HEK293T (cell line): ENCODE measurements around the gene OIP5.
"Not testable (repeated sequence)": the region's sequence is repeated elsewhere in the genome, so short reads cannot be mapped to it uniquely, and the experiment has no call there.

Experiments used
- CTCF ChIA-PET: fragments of 350-600 bp; formaldehyde crosslinking; extraction: SDS; loops from one replicate; lab custom pipeline; 2021; ENCODE audit warnings: antibody characterized with exemption, inconsistent platforms; lab: Yijun Ruan, JAX
- POLR2A ChIA-PET: fragments of 350-600 bp; formaldehyde crosslinking; extraction: SDS; loops from one replicate; lab custom pipeline; 2020; ENCODE audit warnings: antibody characterized with exemption, inconsistent platforms; lab: Yijun Ruan, JAX
- DNase-seq: peaks from one replicate; pipeline ENCODE4 v3.0.0; 2012; ENCODE audit warnings: mixed read lengths; ENCODE audit errors: extremely low spot score
- ARNT ChIP-seq: fragments of 450-650 bp; IDR thresholded peaks from 2 replicates; pipeline ENCODE4 v1.6.1; 2017; ENCODE audit warnings: mild to moderate bottlenecking
- BHLHE40 ChIP-seq: fragments of 450-650 bp; IDR thresholded peaks from 2 replicates; pipeline ENCODE4 v1.6.1; 2016; ENCODE audit warnings: mild to moderate bottlenecking, moderate library complexity, borderline replicate concordance
- CTBP1 ChIP-seq: fragments of 450-650 bp; IDR thresholded peaks from 2 replicates; pipeline ENCODE4 v1.6.1; 2016; ENCODE audit warnings: borderline replicate concordance
- ELF4 ChIP-seq: fragments of 450-650 bp; IDR thresholded peaks from 2 replicates; pipeline ENCODE4 v1.6.1; 2017; ENCODE audit warnings: antibody characterized with exemption
- FOXA1 ChIP-seq: fragments of 450-650 bp; IDR thresholded peaks from 2 replicates; pipeline ENCODE4 v1.6.1; 2016; ENCODE audit warnings: mild to moderate bottlenecking
- FOXK2 ChIP-seq: fragments of 450-650 bp; IDR thresholded peaks from 2 replicates; pipeline ENCODE4 v1.6.1; 2016; ENCODE audit warnings: mild to moderate bottlenecking
- FOXM1 ChIP-seq: fragments of 450-650 bp; IDR thresholded peaks from 2 replicates; pipeline ENCODE4 v1.6.1; 2017; ENCODE audit warnings: mild to moderate bottlenecking, borderline replicate concordance
- HDGF ChIP-seq: fragments of 450-650 bp; IDR thresholded peaks from 2 replicates; pipeline ENCODE4 v1.6.1; 2017; ENCODE audit warnings: antibody characterized with exemption, borderline replicate concordance
- L3MBTL2 ChIP-seq: fragments of 450-650 bp; conservative IDR thresholded peaks from 2 replicates; pipeline ENCODE4 v1.6.1; 2016; ENCODE audit warnings: mild to moderate bottlenecking
- LEF1 ChIP-seq: fragments of 450-650 bp; IDR thresholded peaks from 2 replicates; pipeline ENCODE4 v1.6.1; 2017; ENCODE audit warnings: mild to moderate bottlenecking, borderline replicate concordance
- NFRKB ChIP-seq: fragments of 450-650 bp; IDR thresholded peaks from 2 replicates; pipeline ENCODE4 v1.6.1; 2016; ENCODE audit warnings: mild to moderate bottlenecking, moderate library complexity
- SP1 ChIP-seq: fragments of 450-650 bp; IDR thresholded peaks from 2 replicates; pipeline ENCODE4 v1.6.1; 2017
- SUZ12 ChIP-seq: fragments of 450-650 bp; IDR thresholded peaks from 2 replicates; pipeline ENCODE4 v1.6.1; 2016; ENCODE audit warnings: mild to moderate bottlenecking
- TARDBP ChIP-seq: fragments of 450-650 bp; IDR thresholded peaks from 2 replicates; pipeline ENCODE4 v1.6.1; 2016
- ZNF384 ChIP-seq: fragments of 450-650 bp; IDR thresholded peaks from 2 replicates; pipeline ENCODE4 v1.6.1; 2016
- TF ChIP-seq, protein P1 (sequence below): fragments of 450-650 bp; IDR thresholded peaks from 2 replicates; pipeline ENCODE4 v1.6.1; 2016

Gene OIP5

DNA sequence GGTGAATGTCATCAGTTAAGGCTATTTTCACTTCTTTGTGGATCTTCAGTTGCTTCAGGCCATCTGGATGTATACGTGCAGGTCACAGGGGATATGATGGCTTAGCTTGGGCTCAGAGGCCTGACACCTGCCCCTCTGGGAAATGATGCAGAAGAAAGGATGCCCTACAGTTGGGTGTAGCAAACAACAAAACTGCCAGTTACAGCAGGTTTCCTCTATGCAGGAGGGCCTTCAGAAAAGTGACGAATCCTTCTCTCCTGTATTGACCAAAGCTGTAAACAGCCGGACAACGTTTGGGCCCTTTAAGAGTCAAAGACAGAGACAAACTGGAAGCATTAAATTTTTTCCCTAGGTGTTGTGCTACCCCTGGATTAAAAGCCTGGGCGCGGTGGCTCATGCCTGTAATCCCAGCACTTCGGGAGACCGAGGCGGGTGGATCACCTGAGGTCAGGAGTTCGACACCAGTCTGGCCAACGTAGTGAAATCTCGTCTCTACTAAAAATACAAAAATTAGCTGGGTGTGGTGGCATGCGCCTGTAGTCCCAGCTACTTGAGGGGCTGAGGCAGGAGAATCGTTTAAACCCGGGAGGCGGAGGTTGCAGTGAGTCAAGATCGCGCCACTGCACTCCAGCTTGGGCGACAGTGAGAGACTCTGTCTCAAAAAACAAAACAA is 49.3 kb downstream of the OIP5 start:
- ChIA-PET CTCF (interaction anchor here (1.0 kb wide), 1 partner anchor 332 kb away, joined by 3 read pairs; no protein-coding TSS in a partner anchor), POLR2A (interaction anchor here (1.0 to 1.8 kb wide), 8 partner anchors 9 to 330 kb away, joined by 3 to 7 read pairs (median 3); partner anchors contain the start of genes CHAC1, CHP1, NUSAP1 and OIP5)
- not testable (repeated sequence) for DNase-seq
- TF ChIP-seq L3MBTL2: peak; percentile 78; the same call in 1 of the 2 replicates

DNA sequence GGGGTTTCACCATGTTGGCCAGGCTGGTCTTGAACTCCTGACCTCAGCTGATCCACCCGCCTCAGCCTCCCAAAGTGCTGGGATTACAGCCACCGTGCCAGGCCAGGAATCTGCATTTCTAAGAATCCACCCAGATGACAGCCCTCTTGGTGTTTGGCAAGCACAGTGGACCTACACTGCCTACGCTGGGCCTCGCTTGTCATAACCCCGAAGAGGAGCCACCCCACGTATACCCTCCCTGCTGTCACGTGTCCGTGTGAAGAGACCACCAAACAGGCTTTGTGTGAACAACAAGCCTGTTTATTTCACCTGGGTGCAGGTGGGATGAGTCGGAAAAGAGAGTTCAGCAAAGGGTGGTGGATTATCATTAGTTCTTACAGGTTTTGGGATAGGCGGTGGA is 50.0 kb downstream of the OIP5 start:
- POLR2A ChIA-PET: interaction anchor here (1.8 kb wide), 1 partner anchor 51 kb away, joined by 7 read pairs; the partner anchor contains the start of gene CHP1
- CTCF ChIA-PET: interaction anchor here (1.0 kb wide), 1 partner anchor 331 kb away, joined by 3 read pairs; no protein-coding TSS in a partner anchor

DNA sequence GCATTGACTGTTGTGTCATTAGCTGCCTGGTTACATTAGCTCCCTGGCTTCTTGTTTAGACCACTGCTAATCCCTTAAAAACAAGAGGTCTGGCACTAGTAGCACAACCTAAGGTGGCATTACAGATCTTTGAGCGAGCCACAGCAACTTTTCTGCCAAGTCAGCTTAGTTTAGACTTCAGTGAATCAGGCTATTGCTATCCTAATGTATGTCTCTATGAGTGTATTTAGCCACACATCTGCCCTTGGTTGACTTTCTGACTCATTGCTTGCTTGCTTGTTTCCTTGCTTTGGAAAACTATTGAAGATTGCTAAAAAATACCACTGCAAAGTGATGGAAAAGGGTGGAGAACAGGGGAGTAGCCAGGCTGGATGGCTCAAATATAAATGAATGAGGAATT is 51.2 kb downstream of the OIP5 start:
- POLR2A ChIA-PET: no interaction called here

More for the DNA sequence above, 50.0 kb downstream of the OIP5 start:
- not testable (repeated sequence) for DNase-seq

DNA sequence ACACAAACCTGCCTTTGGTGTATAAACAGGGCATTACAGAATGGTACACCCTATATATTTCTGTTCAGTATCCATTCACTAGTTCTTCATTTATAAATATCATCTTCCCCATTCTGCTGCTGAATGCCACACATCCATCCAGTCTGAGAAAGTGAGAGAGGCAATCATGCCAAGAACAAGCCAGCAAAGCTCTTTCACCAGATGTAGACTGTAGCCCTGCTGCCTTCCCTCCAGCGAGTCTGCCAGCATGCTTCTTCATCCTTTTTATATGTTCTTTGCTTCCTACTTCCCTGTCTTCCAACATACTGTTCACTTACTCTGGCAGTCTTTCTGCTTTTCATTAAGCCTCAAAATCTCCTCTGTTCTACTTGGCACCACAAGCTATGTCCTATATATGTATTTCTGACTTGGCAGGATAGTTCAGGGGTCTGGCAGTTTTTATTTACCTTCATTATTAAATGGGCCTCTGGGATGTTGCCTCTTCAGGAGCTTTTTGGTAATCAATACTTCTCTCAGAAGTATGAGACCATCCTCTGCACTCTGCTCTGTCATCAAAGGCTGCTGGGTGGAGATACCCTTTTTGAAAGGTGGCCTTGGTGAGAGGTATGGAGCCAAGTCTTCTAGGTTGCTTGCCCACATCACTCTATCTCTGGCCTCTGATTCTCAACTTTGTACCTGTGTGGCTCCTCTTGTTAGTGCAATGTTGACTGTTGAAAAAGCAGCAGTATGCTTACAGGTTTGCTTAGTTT is 52.7 kb downstream of the OIP5 start:
- ChIA-PET CTCF (no interaction called here), POLR2A (no interaction called here)
- no peak for TF ChIP-seq TARDBP
- no peak for DNase-seq

More for the DNA sequence above, 51.2 kb downstream of the OIP5 start:
- DNase-seq: no peak
- CTCF ChIA-PET: no interaction called here
- TF ChIP-seq BHLHE40 (no peak), FOXA1 (no peak), NFRKB (no peak), TARDBP (no peak), HDGF (no peak), L3MBTL2 (no peak), ZNF384 (no peak), FOXM1 (no peak), ARNT (no peak), ELF4 (no peak), SP1 (no peak), SUZ12 (no peak), CTBP1 (no peak), FOXK2 (no peak), LEF1 (no peak)
- TF ChIP-seq, protein P1, sequence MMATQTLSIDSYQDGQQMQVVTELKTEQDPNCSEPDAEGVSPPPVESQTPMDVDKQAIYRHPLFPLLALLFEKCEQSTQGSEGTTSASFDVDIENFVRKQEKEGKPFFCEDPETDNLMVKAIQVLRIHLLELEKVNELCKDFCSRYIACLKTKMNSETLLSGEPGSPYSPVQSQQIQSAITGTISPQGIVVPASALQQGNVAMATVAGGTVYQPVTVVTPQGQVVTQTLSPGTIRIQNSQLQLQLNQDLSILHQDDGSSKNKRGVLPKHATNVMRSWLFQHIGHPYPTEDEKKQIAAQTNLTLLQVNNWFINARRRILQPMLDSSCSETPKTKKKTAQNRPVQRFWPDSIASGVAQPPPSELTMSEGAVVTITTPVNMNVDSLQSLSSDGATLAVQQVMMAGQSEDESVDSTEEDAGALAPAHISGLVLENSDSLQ: no peak

DNA sequence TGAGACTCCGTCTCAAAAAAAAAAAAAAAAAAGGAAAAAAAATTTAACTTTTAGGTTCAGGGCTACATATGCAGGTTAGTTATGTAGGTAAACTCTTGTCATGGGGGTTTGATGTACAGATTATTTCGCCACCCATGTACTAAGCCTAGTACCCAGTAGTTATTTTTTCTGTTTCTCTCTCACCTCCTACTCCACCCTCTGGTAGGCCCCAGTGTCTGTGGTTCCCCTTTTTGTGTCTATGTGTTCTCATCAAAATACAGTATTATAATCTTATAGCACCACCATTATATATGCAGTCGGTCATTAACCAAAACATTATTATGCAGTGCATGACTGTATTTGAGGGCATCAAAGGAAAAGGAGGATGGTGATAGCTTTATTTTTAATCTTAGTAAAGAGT is 54.1 kb downstream of the OIP5 start:
- TF ChIP-seq L3MBTL2 (no peak), SUZ12 (no peak), FOXA1 (no peak), HDGF (no peak)

DNA sequence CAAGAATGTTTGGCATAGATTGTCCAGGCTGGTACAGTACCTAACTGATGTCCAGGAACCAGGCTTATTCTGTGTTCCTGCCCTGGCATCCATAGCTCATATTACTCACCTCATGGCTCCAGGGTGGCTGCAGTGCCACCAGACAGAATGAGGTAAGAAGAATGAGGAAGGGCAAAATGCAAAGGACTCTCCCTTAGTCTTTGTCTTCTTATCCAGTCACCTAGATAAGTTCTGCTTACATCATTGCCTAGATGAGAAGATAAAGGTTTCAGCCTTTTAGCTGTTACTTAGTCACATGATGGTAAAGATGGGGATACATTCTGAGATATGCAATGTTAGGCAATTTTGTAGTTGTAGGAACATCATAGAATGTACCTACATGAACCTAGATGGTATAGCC is 55.6 kb downstream of the OIP5 start:
- no peak for TF ChIP-seq NFRKB
- TF ChIP-seq ARNT: no peak
- no peak for TF ChIP-seq TARDBP
- TF ChIP-seq, protein P1: no peak
- no peak for TF ChIP-seq BHLHE40
- no peak for TF ChIP-seq HDGF
- TF ChIP-seq ZNF384: no peak
- TF ChIP-seq FOXM1: no peak
- ChIA-PET CTCF (no interaction called here), POLR2A (no interaction called here)
- DNase-seq: no peak

More for the DNA sequence above, 54.1 kb downstream of the OIP5 start:
- CTCF ChIA-PET: no interaction called here
- no peak for DNase-seq
- POLR2A ChIA-PET: no interaction called here

DNA sequence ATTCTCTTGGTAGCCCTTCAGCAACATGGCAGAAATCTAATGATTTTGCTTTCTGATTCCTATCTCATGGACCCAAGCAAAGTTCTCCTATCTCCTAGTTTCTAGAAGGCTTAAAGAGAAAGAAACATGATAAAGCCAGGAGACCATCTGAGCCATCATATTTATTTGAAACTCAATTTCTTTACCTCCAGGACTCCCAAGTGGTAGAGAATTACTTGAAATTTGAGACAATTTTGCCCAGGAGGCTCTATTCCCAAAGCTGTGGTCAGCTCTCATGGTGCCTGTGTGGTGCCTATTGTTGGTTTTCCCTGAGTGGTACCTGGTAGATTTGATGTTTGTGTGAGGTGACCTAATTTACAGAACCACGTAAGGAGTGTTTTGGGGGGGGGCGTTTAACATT is 62.5 kb downstream of the OIP5 start:
- CTCF ChIA-PET: no interaction called here

DNA sequence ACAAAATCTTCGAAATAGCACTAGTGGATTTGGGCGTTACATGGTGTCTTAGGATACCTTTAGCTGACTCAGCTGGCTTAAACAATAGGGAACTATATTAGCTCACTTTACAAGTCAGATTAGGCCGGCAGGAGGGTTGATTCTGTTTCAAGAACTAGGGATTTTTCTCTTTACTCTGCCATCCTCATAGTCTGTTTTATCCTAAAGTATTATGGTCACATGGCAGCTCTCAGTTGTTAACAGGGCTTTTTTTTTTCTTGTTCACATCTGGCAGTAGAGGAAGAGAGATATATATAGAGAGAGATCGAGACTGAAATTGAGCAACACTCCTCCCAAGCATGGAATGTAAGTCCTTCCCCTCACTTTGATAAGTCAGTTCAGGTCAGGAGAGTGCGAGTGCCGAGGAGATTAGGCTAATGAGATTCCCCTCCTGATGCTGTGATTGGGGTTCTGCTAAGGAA is 68.5 kb downstream of the OIP5 start:
- ChIA-PET POLR2A (no interaction called here), CTCF (no interaction called here)
- no peak for DNase-seq
- TF ChIP-seq FOXM1: no peak
- TF ChIP-seq L3MBTL2: no peak
- TF ChIP-seq FOXK2: no peak
- TF ChIP-seq, protein P1: no peak
- no peak for TF ChIP-seq BHLHE40
- TF ChIP-seq ZNF384: no peak
- no peak for TF ChIP-seq HDGF
- no peak for TF ChIP-seq LEF1
- TF ChIP-seq FOXA1: no peak

More for the DNA sequence above, 62.5 kb downstream of the OIP5 start:
- DNase-seq: no peak
- POLR2A ChIA-PET: no interaction called here
- TF ChIP-seq FOXM1 (no peak), ELF4 (no peak)
